Spleen (tissue), 7 donors: ENCODE results near the gene ZNF595.
"Not testable (repeated sequence)": the region's sequence is repeated elsewhere in the genome, so short reads cannot be mapped to it uniquely, and the experiment has no call there.

Source experiments
- POLR2A ChIP-seq, 3 donors: fragments of 450-650 bp; IDR thresholded peaks; one replicate each; pipeline ENCODE4 v1.5.1; 2017; ENCODE audit warnings: antibody characterized with exemption in 3 of 3, mild to moderate bottlenecking in 1 of 3
- TF ChIP-seq, protein P1 (sequence below), 11 experiments: fragments of 200-600 bp in 7 of 11; fragments of 450-650 bp in 4 of 11; sonication (generic) in 4 of 11; IDR thresholded peaks in 8 of 11; conservative IDR thresholded peaks in 3 of 11; 1 replicate in 7 of 11; 2 replicates in 4 of 11; pipeline versions ENCODE4 v1.4.0 to v1.8.0; 2016 to 2021; ENCODE audit warnings: antibody characterized with exemption in 11 of 11, inconsistent platforms in 4 of 11, mild to moderate bottlenecking in 1 of 11
- donor health status: DM: no; HTN: no; CAD: no; lungs with moderate emphysema.
- donor health status: DM: no; HTN: no; CAD: no.
- donor health status: DM: no; HTN: no; CAD: no.

DNA sequence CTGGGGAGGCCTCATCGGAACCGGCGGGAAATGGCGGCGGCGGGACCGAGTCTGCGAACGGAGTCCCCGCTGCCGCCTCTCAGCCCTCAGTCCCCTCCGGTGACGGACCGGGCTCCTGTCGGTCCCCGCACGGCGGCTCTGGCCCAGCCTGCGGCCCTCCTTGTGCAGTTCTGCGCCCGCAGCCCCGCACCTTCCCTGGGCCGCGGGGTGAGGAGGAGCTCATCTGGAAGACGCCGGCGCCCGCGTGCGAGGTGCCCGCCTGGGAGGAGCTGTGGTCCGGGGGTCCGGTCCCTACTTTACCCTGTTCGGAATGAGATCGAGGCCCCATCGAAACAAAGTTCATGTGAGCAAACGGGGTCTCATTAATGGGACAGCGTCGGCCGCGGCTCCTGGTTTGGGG is 400 bp downstream of the ZNF595 start:
- not testable (repeated sequence) for TF ChIP-seq POLR2A (IDR thresholded peaks at IDR 0.05)
- TF ChIP-seq, protein P1, sequence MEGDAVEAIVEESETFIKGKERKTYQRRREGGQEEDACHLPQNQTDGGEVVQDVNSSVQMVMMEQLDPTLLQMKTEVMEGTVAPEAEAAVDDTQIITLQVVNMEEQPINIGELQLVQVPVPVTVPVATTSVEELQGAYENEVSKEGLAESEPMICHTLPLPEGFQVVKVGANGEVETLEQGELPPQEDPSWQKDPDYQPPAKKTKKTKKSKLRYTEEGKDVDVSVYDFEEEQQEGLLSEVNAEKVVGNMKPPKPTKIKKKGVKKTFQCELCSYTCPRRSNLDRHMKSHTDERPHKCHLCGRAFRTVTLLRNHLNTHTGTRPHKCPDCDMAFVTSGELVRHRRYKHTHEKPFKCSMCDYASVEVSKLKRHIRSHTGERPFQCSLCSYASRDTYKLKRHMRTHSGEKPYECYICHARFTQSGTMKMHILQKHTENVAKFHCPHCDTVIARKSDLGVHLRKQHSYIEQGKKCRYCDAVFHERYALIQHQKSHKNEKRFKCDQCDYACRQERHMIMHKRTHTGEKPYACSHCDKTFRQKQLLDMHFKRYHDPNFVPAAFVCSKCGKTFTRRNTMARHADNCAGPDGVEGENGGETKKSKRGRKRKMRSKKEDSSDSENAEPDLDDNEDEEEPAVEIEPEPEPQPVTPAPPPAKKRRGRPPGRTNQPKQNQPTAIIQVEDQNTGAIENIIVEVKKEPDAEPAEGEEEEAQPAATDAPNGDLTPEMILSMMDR (IDR thresholded peaks at IDR 0.05 in 8 of 11, conservative IDR thresholded peaks at IDR 0.05 in 3 of 11) = not testable (repeated sequence)
